ENCODE data around the gene SLC22A17. TPM values are rescaled to one million over a fixed set of nuclear protein-coding genes. Genes with fewer than 3 reads are reported as not detected.
A peak's percentile ranks its signal among the peaks of the same experiment; 100 is the strongest.

The SLC22A17 gene
- total and polyA plus RNA-seq, 10 donors, result 5.1 to 13.7 (median 7.7) TPM

- peaks cover 0 to 1% (median 0%) of the 10 kb centered on the region in 6 donors for H3K4me1 ChIP-seq
- H3K9me3 ChIP-seq, result no peaks in the 10 kb centered on the region
- no peak overlapping the region for H3K4me3 ChIP-seq
- H3K27ac ChIP-seq, result no peak overlapping the region
- no peak for TF ChIP-seq POLR2A (IDR thresholded peaks at IDR 0.05)
- TF ChIP-seq, protein P1, sequence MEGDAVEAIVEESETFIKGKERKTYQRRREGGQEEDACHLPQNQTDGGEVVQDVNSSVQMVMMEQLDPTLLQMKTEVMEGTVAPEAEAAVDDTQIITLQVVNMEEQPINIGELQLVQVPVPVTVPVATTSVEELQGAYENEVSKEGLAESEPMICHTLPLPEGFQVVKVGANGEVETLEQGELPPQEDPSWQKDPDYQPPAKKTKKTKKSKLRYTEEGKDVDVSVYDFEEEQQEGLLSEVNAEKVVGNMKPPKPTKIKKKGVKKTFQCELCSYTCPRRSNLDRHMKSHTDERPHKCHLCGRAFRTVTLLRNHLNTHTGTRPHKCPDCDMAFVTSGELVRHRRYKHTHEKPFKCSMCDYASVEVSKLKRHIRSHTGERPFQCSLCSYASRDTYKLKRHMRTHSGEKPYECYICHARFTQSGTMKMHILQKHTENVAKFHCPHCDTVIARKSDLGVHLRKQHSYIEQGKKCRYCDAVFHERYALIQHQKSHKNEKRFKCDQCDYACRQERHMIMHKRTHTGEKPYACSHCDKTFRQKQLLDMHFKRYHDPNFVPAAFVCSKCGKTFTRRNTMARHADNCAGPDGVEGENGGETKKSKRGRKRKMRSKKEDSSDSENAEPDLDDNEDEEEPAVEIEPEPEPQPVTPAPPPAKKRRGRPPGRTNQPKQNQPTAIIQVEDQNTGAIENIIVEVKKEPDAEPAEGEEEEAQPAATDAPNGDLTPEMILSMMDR (IDR thresholded peaks at IDR 0.05 in 8 of 11, conservative IDR thresholded peaks at IDR 0.05 in 3 of 11), result no peak
- no peak for TF ChIP-seq POLR2AphosphoS5 (IDR thresholded peaks at IDR 0.05)
- intact Hi-C loops (cut with DNase I; ENCODE audit: low total_unique reads), result loop anchor here (5.0 kb wide), 1 partner anchor 114 kb away; no protein-coding TSS in a partner anchor
- peaks cover 0 to 43% (median 3%) of the 10 kb centered on the region in 7 donors for H3K27me3 ChIP-seq (replicated peaks in 1 of 7)
- DNase-seq, result no peak
- 83 to 93% (median 90%) methylated on average over 4 of the region's 4 CpGs for WGBS, 5 donors
- H3K36me3 ChIP-seq, result no peaks in the 10 kb centered on the region
Observed at GRCh38 chr14:23380976-23381375, 28.3 kb upstream of the SLC22A17 start.

- 67 to 79% (median 75%) methylated on average over 14 to 16 of the region's 16 CpGs for WGBS, 5 donors
Observed at GRCh38 chr14:23380197-23380914, 27.7 kb upstream of the SLC22A17 start.

DNA sequence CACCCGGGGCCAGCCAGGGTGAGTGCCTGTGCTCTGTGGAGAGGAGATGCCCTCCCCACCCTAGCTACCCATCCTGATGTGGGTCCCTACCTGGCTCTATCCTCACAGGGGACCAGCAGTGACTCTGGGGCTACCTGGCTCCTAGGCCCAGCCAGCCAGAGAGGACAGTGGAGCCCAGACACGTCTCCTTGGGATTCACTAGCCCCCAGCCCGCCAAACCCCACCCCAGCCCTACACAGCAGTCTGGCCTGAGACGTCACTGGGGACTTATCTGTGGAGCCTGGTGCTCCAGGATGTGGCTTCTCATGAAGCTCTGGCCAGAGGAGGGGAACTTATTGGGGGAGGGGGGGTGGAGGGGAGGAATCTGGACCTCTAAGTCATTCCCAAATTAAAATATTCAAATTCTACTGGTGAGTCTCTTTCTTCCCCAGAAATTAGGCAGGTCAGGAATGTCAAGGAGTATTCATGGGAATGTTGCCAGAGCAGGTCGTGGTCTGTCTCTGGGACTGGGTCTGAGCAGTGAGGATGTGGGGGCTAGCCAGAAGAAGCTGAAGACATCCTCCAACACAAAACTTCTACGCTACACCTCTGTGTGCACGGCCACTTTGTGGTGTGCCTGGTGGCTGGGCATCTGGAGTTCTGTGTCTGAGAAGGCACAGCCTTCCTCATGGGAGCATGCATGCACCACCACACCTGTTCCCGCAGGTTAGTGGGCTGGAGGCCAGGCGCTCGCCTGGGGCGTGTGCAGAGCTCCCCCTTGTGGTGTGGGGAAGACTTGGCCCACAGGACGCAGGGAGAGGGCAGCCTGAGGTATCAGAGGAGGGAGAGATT is 26.9 kb upstream of the SLC22A17 start:
- peaks cover 0 to 43% (median 3%) of the 10 kb centered on the region in 7 donors for H3K27me3 ChIP-seq (replicated peaks in 1 of 7)
- H3K36me3 ChIP-seq, result no peaks in the 10 kb centered on the region
- intact Hi-C loops (cut with DNase I; ENCODE audit: low total_unique reads), result loop anchor here (5.0 kb wide), 2 partner anchors 52 to 112 kb away; no protein-coding TSS in a partner anchor
- DNase-seq, result peak; percentile 88
- H3K4me3 ChIP-seq, result no peak overlapping the region
- WGBS, 5 donors, result 35 to 41% (median 38%) methylated on average over 9 to 12 of the region's 12 CpGs
- H3K9me3 ChIP-seq, result no peaks in the 10 kb centered on the region
- TF ChIP-seq POLR2AphosphoS5 (IDR thresholded peaks at IDR 0.05) (peak in 2 of 3 donors; percentile 48 to 52), POLR2A (IDR thresholded peaks at IDR 0.05) (no peak)
- TF ChIP-seq, protein P1 (IDR thresholded peaks at IDR 0.05 in 8 of 11, conservative IDR thresholded peaks at IDR 0.05 in 3 of 11), result peak; percentile 74 to 93 (median 85)
- peaks cover 0 to 11% (median 0%) of the 10 kb centered on the region in 6 donors for H3K4me1 ChIP-seq
- H3K27ac ChIP-seq, result no peak overlapping the region

More at GRCh38 chr14:23380197-23380914, 27.7 kb upstream of the SLC22A17 start:
- TF ChIP-seq POLR2AphosphoS5 (IDR thresholded peaks at IDR 0.05) (no peak), POLR2A (IDR thresholded peaks at IDR 0.05) (no peak)
- TF ChIP-seq, protein P1 (IDR thresholded peaks at IDR 0.05 in 8 of 11, conservative IDR thresholded peaks at IDR 0.05 in 3 of 11), result peak in 3 of 11 experiments; percentile 35 to 58 (median 44)
- peaks cover 0 to 43% (median 3%) of the 10 kb centered on the region in 7 donors for H3K27me3 ChIP-seq (replicated peaks in 1 of 7)
- no peak overlapping the region for H3K4me3 ChIP-seq
- no peak overlapping the region for H3K27ac ChIP-seq
- H3K9me3 ChIP-seq, result no peaks in the 10 kb centered on the region
- no peak for DNase-seq
- intact Hi-C loops (cut with DNase I; ENCODE audit: low total_unique reads), result loop anchor here (5.0 kb wide), 1 partner anchor 113 kb away; no protein-coding TSS in a partner anchor
- H3K36me3 ChIP-seq, result no peaks in the 10 kb centered on the region
- peaks cover 0 to 6% (median 0%) of the 10 kb centered on the region in 6 donors for H3K4me1 ChIP-seq
